GM10248 (cell line): Measurements from ENCODE around the gene SYTL5.

Experiments used
- CTCF ChIA-PET: fragments of 300-600 bp; sonication (Branson Sonifier 250); formaldehyde crosslinking; extraction: SDS; loops from one replicate; lab custom pipeline; 2021; ENCODE audit warnings: antibody characterized with exemption; lab: Yijun Ruan, JAX
- POLR2A ChIA-PET: fragments of 350-650 bp; sonication (Branson Sonifier 250); formaldehyde crosslinking; extraction: SDS; loops from one replicate; lab custom pipeline; 2020; ENCODE audit warnings: antibody characterized with exemption; lab: Yijun Ruan, JAX
- DNase-seq: peaks from one replicate; pipeline ENCODE4 v3.0.0; 2012; ENCODE audit errors: extremely low spot score
- CTCF ChIP-seq: IDR thresholded peaks from 2 replicates; pipeline ENCODE4 v1.5.1; 2012; ENCODE audit warnings: mild to moderate bottlenecking, low read depth; ENCODE audit errors: extremely low read depth, missing control alignments, control extremely low read depth

SYTL5 gene

DNA sequence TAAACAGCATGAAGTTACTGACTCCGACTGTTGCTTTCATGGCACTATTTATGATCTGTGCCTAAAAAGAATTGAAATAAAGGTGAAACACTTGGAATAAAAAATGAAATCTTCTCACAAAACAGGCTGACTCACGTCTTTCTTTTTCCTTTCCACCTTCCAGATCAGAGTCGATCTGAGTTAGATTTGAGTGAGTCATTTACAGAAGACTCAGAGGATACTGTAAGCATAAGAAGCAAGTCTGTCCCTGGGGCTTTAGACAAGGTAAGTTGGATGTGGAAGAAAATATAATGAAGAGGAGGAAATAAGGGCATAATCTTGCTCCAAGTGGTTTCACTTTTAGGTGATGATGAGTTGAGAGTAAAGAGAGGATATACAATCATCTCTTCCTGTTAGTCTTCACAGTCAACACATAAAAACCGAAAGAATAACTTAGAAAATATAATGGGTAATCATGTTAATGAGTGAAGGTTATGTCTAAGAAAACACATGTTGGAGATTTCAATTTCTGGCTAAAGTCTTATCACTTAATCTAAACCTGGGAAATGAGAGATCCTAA, 89.7 kb downstream of the SYTL5 start:
- POLR2A ChIA-PET, result no interaction called here
- CTCF ChIA-PET, result no interaction called here
- TF ChIP-seq CTCF, result no peak
- DNase-seq, result no peak

DNA sequence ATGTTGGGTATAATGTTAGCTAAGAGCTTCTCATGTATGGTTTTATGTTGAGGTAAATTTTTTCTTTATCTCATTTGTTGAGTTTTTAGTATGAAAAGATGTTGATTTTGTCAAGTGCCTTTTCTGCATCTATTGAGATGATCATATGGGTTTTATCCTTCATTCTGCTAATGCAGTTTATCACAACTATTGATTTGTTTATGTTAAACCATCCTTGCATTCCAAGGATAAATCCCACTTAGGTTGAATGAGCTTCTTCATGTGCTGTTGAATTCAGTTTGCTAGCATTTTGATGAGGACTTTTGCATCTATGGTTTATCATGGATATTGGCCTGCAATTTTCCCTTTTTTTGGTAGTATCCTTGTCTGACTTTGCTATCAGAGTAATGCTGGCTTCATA, 93.3 kb downstream of the SYTL5 start:
- POLR2A ChIA-PET, result no interaction called here
- CTCF ChIA-PET, result no interaction called here
- no peak for TF ChIP-seq CTCF
- no peak for DNase-seq

- DNase-seq, result no peak
- ChIA-PET POLR2A (no interaction called here), CTCF (no interaction called here)
- no peak for TF ChIP-seq CTCF
Observed at GRCh38 chrX:38102240-38102639, 95.9 kb downstream of the SYTL5 start.

- no peak for TF ChIP-seq CTCF
- POLR2A ChIA-PET, result no interaction called here
- DNase-seq, result no peak
- CTCF ChIA-PET, result no interaction called here
Observed at GRCh38 chrX:38102875-38103274, 96.5 kb downstream of the SYTL5 start.

DNA sequence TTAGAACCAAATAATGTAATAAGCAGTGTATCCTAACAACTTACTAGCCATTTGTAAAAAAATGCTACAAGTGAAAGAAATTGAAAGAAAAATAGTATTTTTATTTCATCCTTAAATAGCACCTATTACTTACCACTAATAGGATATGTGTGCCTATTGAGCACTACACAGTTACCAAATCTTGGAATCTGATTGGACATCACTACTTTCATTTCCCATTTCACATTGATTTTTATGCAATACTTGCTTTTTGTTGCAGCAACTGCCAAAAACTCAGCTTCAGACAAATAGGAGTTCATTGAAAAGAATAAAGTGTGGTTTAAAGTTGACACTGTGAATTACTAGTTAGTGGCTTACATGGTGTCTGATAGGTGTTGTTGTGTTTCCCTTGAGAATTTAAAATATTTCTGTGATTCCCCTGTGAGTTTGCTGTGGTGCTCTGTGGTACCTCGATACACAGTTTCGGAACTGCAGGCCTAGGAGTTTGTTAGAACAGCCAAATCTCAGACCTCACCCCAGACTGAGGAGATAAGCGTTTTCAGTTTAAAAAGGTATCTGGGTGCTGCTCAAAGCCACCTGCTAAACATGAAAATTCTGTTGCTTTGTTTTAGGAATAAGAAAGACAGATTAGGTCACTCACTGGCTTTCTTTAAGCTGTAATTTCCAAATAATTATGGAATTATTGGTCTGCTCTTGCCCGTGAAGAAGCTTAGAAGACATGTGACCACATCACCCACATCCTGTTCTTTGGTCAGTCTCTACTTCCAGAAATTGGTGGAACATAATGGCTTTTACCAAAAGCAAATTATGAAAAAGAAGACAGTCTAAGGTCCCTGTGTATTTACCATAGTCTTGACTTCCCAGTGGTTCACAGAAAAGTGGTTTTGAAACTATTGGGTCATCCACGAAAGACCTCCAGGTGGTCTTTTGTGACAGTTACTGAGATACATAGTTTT, 97.8 kb downstream of the SYTL5 start:
- no peak for DNase-seq
- ChIA-PET POLR2A (no interaction called here), CTCF (no interaction called here)
- no peak for TF ChIP-seq CTCF

- TF ChIP-seq CTCF, result no peak
- ChIA-PET CTCF (no interaction called here), POLR2A (no interaction called here)
- DNase-seq, result no peak
Observed at GRCh38 chrX:38105216-38105725, 98.9 kb downstream of the SYTL5 start.
